Fibroblast of the aortic adventitia (primary cell): ENCODE data around the gene GCC1. TPM values are rescaled to one million over a fixed set of nuclear protein-coding genes. Genes with fewer than 3 reads are reported as not detected.

Experiments used
- DNase-seq: peaks from one replicate; pipeline ENCODE4 v3.0.0-alpha.2; 2010; ENCODE audit warnings: low read depth
- H3K4me3 ChIP-seq: 2 replicates; pipeline ENCODE4 v1.5.1; 2011; ENCODE audit warnings: low read depth, mild to moderate bottlenecking, control low read depth, low read length, moderate library complexity
- total RNA-seq: library from RNA; depleted of rRNA; stranded (reverse); fragments of >200 nt; gene quantifications from 2 replicates; pipeline ENCODE4 v1.2.3, GENCODE V29; 2012; ENCODE audit warnings: low replicate concordance
- TF ChIP-seq, protein P1 (sequence below): IDR thresholded peaks from 2 replicates; pipeline ENCODE4 v1.5.1; 2011; ENCODE audit warnings: mild to moderate bottlenecking, low read length, control low read depth, inconsistent platforms; ENCODE audit not compliant: insufficient read depth

The GCC1 gene
- total RNA-seq, 1 donor = 16.1 TPM

GRCh38 chr7:127534636-127535035 is 50.8 kb downstream of the GCC1 start:
- TF ChIP-seq, protein P1, sequence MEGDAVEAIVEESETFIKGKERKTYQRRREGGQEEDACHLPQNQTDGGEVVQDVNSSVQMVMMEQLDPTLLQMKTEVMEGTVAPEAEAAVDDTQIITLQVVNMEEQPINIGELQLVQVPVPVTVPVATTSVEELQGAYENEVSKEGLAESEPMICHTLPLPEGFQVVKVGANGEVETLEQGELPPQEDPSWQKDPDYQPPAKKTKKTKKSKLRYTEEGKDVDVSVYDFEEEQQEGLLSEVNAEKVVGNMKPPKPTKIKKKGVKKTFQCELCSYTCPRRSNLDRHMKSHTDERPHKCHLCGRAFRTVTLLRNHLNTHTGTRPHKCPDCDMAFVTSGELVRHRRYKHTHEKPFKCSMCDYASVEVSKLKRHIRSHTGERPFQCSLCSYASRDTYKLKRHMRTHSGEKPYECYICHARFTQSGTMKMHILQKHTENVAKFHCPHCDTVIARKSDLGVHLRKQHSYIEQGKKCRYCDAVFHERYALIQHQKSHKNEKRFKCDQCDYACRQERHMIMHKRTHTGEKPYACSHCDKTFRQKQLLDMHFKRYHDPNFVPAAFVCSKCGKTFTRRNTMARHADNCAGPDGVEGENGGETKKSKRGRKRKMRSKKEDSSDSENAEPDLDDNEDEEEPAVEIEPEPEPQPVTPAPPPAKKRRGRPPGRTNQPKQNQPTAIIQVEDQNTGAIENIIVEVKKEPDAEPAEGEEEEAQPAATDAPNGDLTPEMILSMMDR = no peak
- DNase-seq = no peak
- no peak overlapping the region for H3K4me3 ChIP-seq

GRCh38 chr7:127532736-127533135 is 52.7 kb downstream of the GCC1 start:
- no peak overlapping the region for H3K4me3 ChIP-seq
- no peak for DNase-seq
- TF ChIP-seq, protein P1 = no peak

GRCh38 chr7:127532151-127532550 is 53.2 kb downstream of the GCC1 start:
- H3K4me3 ChIP-seq = no peak overlapping the region
- TF ChIP-seq, protein P1 = no peak
- no peak for DNase-seq

Other genes with a start within 250 kb of the GCC1 start
- 15.5 and 37.5 TPM in 2 replicates for gene ZNF800, start 192.9 kb downstream of the GCC1 start, total RNA-seq
- 43.6 and 105 TPM in 2 replicates for gene ARF5, start 2.8 kb upstream of the GCC1 start, total RNA-seq
- 3.6 and 3.9 TPM in 2 replicates for gene FSCN3, start 8.1 kb upstream of the GCC1 start, total RNA-seq
- gene PAX4, start 32.5 kb upstream of the GCC1 start, total RNA-seq = not detected in 2 replicates
- gene SND1, start 66.6 kb upstream of the GCC1 start, total RNA-seq = 156 and 202 TPM in 2 replicates